Esophagus squamous epithelium (tissue), 4 donors: ENCODE results near the gene IST1.

ENCODE experiments used
- POLR2A ChIP-seq, 4 donors: fragments of 450-650 bp; IDR thresholded peaks; one replicate each; pipeline ENCODE4 v1.6.1; 2017; ENCODE audit warnings: antibody characterized with exemption in 4 of 4, mild to moderate bottlenecking in 4 of 4, moderate library complexity in 3 of 4
- TF ChIP-seq, protein P1 (sequence below), 6 experiments: fragments of 450-650 bp in 4 of 6; fragments of 200-600 bp in 2 of 6; sonication (generic) in 2 of 6; IDR thresholded peaks; one replicate each; pipeline ENCODE4 v1.5.1; 2016 to 2019; ENCODE audit warnings: antibody characterized with exemption in 6 of 6, mild to moderate bottlenecking in 4 of 6, moderate library complexity in 4 of 6

DNA sequence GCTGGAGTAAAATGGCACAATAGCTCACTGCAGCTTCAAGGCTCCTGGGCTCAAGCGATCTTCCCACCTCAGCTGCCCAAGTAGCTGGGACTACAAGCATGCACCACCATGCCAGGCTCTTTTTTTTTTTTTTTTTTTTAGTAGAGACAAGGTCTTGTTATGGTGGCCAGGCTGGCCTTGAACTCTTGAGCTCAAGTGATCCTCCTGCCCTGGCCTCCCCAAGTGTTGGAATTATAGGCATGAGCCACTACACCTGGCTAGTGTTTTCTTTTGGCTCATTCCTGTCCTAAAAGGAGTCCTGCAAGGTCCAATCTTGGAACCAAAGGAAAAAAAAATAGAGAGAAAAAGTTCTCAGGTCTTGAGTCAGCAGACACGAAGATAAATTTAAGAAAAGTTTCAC, 74.0 kb downstream of the IST1 start:
- TF ChIP-seq, protein P1, sequence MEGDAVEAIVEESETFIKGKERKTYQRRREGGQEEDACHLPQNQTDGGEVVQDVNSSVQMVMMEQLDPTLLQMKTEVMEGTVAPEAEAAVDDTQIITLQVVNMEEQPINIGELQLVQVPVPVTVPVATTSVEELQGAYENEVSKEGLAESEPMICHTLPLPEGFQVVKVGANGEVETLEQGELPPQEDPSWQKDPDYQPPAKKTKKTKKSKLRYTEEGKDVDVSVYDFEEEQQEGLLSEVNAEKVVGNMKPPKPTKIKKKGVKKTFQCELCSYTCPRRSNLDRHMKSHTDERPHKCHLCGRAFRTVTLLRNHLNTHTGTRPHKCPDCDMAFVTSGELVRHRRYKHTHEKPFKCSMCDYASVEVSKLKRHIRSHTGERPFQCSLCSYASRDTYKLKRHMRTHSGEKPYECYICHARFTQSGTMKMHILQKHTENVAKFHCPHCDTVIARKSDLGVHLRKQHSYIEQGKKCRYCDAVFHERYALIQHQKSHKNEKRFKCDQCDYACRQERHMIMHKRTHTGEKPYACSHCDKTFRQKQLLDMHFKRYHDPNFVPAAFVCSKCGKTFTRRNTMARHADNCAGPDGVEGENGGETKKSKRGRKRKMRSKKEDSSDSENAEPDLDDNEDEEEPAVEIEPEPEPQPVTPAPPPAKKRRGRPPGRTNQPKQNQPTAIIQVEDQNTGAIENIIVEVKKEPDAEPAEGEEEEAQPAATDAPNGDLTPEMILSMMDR (IDR thresholded peaks at IDR 0.05): no peak
- no peak for TF ChIP-seq POLR2A (IDR thresholded peaks at IDR 0.05)
